LoVo (cell line): Measurements from ENCODE around the gene HAUS3.

Source experiments
- DNase-seq: peaks from one replicate; pipeline ENCODE4 v3.0.0-alpha.2; 2016; ENCODE audit warnings: low spot score

HAUS3 gene

DNA sequence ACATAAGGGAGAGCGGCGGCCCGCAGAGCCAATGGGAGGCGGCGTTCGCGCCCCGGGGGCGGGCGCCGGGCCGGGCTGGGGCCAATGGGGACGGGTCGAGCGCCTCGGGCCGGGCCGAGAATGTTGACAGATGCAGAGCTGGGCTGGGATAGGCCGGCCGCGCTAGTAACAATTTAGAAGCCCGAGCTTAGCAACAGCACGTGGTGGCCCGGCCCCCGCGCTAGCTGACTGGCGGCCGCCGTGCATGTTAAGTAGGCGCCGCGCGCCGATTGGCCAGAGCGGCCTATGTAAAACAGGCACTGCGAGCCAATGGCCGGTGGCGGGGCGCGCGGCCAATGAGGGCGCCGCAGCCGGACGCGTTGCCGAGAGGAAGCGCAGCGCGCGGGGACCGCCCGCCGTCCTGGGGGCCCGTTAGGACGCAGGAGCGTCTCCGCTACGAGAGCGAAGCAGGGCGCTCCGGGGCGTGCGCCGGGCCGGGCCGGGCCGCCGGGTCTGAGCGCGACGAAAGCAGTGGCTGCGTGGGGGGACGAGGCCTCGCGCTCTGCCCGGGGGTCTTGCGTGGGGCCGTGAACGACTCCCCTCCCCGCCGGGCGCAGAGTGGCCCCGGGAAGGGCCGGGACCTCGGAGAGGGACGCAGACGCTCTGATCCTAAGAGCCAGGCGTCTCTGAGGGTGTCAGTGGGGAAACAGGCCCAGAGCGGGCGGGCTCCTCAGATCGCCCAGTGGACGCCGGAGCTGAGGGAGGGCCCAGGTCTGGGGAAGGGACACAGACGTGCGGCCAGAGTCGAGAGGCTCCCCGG is 20.4 kb upstream of the HAUS3 start:
- DNase-seq: peak; percentile 98

DNA sequence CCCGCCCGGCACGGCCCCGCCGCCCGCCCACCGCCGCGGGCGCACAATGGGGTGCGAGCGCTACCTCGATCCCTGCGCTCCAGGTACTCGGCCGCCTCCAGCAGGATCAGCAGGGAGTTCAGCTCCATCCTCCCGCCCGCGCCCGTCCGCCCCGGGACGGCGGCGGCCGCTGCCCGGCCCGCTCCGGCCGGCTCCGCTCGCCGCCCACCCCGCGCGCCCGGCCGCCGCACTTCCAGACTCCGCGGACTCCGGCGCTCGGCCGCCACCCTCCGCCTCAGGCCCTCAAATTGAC is 19.9 kb upstream of the HAUS3 start, which contains the start of gene MXD4:
MXD4 (minus strand) TSS at position 257 of the 292 bp plus-strand sequence; CDS start at position 128, 129 bp downstream.
- no peak for DNase-seq

DNA sequence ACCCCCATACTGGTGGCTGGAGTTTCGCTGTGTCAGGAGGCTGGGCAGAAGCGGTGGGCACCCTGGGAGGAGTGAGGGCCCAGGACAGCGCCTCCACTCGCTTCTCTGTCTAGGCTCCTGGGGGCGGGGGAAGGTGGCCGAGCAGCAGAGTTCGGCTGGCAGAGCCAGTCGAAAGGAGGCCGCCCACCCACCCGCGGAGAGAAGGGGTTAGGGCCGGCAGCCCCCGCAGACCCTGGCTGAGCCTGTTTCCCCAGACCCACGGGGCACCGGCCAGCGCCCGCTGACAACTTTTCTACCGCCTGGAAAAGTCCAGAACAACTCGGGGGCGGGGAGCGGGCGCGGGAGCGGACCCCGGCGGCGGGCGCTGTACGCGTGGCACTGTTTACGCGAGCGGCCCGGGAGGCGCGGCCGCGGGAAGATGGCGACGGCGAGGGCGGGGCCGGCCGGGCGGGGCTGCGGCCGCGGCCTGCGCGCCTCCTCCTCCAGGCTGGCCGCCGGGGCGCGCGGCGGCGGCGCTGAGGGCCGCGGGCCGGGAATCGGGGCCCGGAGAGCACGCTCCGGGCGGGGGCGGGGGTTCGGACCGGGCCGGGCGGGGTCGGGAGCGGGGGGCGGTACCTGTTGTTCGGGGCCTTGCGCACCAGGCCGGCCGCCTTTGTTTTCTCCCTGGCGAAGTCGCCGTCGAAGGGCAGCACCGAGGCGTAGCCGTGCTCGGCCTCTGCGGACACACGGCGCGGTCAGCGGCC is 19.4 kb upstream of the HAUS3 start:
- peak; percentile 60 for DNase-seq

DNA sequence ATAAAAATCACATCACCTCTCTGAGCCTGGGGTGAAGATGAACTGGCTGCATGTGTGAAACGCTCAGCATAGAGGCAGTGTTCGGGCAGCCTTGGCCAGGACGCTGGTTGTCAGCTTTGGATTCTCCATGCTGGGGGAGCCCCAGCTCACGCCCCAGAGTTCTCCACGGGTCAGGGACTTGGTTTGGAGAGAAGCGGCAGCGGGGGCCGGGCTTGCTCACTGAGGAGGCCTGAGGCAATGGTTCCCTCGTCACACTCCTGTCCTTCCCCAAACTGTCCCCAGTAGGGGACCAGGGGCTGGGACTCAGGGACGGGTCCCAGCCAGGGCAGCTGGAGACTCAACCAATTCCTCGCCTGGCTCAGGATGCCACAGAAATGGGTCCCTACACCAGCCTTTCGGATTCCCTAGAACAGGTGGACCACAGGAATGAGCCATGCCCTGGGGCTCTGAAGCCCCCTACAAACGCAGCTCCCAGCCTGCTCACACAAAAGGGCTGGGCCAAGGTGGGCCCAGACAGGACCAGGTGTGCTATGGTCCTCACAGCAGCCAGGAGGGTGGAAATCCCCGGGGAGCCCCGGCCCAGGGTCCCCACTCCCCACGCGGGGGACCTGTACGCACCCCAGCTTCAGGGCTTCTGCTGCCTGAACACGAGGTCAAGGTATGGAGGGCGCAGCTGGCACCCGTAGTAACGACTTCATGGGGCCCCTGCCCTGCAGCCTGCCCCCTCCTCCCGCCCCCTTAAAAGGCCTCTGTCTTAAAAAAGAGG is 18.6 kb upstream of the HAUS3 start:
- DNase-seq: no peak

DNA sequence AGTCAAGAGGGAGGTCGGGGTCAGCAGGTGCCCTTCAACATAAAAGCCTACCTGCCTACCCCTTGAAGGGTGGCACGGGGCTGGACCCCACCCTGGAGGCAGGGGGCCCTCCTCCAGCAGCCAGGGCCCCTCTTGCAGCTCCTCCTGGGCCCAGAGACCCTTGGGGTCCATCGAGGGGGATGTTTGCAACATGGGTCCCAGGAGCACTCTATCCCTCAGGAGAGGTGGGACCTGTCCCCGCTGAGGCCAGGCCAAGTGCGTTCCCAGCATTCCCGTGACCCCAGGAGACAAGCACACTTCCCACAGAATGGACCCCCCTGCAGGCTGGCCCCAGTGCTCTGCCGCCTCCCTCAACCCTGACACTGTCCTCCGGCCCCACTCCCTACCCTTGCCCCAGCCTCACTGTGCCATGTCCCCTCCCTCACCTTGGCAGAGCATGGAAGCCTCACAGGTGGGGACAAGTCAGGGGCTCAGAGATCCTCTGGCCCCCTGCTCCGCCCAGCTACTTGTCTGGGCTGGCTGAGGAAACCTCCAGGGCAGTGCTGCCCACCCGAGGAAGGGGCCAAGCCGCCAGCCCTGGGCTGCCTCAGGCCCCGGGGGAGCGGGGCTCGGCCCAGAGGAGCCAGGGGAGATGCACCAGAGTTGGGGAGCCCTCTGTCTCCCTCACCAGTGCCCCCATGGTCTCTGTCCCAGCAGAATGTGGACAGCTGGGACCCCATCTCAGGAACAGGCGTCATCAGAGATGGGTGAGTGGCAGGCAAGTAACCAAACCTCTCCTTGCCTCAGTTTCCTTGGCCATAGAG is 17.8 kb upstream of the HAUS3 start:
- DNase-seq: no peak

DNA sequence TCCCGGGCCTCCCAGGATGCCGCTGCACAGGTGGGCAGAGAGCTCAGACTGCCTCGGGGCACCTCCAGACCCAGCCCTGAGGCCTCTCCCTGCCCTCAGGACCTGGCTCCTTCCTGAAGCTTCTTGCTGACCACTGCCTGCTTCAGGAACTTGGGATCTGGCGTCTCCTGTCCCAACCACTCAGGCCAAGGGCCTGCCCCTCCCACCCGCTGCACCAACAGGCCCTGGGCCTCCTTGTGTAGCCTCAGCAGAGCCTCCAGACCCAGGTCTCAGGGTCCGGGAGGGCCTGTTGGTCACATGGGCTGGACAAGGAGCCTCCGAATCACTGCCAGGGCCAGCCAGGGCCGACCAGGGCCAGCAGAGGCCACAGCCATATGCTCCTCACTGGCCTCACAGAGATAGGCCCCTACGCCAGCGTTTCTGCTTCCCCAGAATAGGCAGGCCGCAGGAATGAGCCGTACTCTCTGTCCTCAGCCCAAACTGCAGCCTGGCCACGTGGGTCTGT is 17.2 kb upstream of the HAUS3 start:
- DNase-seq: no peak

DNA sequence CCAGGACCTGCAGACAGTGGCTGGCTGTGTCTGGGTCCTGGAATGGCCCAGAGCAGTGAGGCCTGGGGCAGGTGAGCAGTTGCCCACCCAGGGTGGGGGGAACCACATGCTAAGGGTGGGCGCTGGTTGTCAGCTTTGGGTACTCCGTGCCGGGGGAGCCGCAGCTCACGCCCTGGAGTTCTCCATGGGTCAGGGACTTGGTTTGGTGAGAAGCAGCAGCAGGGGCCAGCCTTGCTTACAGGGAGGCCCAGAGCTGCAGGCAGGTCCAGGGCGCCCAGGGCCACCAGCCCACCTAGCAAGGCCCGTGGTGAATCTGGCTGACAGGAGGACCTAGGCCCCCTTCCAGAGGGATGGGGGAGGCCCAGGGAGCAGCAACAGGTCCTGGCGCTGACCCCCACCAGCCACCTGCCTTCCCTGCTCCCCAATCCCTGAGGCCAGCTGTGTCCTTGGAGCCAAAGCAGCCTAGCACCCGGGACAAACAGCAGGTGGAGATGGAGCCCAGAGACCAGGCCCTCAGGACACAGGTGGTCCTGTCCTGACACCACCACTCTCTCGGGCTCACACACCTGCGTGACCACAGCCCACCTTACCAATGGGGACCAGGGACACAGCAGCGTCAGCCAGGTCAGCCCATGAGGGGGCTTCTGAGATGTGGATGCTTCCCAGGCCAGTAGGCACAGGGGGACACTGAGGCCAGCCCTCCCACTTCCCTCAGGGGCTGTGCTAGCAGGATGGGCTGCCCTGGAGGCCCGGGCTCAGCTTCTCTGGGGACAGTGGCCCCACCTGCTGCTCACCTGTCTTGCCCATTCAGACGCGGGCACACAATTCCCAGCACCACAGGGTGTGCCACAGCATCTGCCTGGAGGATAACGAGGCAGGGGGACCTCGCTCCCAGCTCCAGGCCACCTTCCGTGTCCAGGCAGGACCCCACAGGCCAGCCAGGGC is 16.4 kb upstream of the HAUS3 start:
- DNase-seq: no peak

DNA sequence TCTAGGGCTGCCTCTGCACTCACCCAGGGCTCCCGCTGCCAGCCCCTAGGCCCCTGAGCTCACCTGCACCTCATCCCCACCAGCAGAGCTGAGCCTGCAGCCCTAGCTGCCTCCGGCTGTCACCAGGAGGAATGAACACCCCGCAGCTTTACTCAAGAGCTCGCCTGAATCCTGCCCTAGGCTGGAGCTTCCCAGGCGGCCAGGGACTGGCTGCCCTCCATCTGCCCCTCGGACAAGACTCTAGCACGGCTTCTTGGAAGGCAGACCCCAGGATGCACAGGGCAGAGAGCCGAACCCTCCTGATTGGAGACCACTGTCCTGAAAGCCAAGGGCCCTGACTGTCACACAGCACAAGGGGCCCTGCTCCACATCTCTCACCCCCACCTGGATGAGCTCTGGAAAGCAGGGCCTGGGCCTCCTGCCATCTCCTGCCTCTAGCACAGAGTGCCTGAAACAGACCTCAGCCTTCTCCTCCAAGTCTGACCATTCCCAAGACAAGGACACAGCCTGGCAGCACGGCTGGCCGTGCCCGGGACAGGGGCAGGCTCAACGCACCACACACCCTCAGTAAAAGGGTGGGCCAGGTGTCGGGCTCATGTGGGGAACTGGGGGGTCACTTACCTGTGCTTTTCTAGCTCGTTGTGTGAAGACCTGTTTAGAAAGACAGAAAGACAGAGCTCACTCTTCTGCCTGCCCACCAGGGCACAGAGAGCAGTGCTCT is 15.6 kb upstream of the HAUS3 start:
- DNase-seq: no peak

DNA sequence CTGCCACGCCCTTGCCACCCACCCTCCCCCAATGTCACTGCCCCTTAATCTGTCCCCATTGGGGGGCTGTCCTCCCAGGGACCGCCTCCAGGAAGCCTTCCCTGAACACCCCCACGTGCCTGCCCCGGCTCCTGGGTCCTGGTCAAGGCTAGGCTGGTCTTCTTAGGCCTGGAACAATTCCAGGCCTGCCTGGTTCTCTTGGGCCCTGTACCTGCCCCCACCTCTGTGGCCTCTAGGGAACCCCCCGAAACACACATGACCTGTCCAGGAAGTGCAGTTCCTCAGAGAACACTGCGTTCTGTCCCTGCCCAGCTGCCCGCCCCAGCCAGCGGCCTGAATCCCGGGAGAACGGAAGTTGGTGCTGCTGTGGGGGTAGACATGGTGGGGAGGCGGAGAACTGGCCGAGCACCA is 14.9 kb upstream of the HAUS3 start:
- no peak for DNase-seq

DNA sequence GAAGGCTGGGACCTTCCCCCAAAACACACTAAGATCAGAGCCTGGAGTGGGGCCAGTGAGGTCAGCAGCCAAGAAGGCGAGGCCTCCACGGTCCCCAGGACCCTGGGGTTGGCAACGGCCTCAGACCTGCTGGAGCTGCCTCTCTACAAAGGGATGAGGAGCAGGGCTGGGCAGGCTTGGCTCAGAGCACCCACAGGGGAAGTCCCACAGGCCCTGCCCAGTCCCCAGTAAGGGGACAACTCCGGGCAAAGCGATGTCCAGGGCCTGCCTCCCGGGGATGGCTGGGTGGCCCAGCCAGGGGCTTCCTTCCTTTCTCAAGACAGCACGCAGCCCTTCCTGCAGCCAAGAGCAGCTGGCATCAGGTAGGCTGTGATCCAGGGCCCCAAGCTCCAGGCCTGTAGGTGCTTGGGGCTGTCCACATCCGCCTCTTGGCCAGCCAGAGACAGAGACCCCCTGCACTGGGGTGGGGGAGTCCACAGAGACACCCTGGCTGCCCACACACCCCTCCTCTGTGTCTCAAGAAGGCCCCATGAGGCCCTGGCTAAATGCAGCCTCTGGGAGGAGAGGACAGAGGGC is 14.3 kb upstream of the HAUS3 start:
- no peak for DNase-seq

DNA sequence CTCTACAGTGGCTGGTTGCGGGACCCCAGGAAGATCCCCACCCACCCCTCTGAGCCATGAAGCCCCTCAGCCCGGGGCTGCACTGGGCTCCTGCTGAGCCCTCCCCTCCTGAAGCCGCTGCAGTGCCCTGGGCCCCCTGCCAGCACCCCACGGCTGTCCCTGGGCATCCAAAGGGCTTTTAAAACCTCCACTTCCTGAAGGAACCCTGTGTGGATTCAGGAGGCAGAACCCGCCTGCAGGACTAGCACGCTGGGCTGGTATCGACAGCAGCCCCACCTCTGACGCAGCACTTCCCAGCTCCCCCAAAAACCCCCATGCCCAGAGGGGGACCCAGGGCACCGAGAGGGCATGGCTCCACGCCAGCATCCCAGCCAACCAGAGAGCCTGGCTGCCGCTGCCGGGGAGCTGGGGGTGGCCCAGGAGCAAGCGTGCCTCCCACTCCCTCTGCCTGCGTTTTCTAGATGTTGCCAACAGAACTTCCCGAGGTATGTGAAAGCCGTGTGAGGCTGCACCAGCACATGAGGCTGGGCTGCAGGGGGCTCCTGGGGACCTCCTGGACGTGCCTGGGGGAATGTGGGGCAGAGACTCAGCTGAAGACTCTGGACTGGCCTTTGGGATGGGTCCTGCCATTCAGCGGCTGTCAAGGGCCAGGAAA is 13.7 kb upstream of the HAUS3 start:
- DNase-seq: no peak

DNA sequence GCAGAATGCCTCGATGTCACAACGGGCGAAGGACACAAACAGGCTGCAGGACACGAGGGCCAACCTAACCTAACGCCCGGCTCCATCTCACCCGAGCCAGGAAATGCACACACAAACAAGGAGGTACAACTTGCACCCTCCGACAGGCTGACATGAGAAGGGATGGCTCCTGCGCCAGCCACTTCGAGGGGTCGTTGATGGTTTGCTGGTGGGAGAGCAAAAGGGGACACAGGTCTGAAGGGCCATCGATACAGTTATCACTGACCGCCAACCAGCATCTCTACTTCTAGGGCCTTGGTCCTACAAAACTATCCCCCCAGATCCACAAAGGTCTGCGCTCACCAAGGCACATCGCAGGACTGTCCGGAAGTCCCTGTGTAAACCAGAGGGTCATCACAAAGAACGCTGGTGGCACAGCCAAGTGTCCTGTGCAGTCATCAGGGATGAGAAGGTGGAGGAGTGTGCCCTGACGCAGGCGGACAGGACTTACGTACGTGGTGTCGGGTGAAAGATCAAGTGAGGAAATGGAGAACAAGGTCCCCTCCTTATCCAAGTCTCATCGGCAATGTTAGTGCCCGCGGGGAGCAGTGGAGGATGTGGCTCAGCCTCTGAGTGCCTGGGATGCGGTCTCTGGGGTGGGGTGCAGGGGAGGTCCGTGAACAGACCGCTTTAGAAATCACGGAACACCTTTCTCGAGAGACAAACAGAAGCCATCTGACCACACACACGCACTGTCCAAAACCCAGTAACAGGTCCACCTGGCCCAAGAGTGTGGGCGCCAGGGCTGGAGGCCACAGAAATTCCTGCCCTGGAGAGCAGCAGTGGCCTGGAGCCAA is 13.0 kb upstream of the HAUS3 start:
- no peak for DNase-seq

DNA sequence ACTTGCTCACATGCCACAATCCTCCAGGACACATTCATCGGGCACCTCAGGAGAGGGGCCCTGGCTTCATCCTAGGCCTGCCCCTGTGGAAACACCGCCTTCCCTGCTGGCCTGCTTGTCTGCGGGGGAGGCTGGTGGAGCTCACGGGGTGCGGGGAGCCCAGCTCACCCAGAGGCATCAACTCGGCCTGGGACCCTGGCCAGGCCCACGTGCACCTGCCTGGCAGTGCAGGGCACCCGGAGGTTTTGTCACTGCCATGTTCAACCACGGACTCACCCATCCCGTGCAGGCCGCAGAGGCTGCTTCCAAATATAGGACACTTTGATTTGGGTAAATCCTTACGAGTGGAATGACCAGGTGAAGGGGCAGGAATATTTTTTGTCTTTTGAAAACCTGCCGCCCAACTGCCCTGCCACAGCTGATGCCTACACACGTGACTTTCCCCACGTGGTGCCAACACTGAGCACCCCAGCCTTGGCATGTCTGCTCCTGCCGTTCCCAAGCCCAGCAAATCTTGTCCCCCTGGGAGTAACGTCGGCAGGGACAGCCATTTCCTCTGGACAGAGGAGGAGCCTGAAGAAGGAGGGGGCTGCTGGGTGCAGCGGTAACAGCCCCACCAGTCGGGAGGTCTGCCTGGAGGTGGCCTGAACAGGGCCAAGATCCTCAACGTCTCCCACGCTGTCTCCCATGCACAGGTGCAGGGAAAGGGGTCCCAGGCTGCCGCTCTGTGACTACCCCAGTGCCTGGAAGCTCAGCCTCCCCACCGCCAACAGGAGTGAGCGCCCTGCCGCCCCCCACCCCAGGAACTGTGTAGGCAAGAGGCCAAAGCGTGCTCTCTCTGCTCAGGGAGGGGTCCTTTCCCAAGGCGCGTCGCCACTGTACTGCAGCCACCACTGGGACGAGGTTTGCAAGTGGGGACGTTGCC is 11.5 kb upstream of the HAUS3 start:
- DNase-seq: no peak

DNA sequence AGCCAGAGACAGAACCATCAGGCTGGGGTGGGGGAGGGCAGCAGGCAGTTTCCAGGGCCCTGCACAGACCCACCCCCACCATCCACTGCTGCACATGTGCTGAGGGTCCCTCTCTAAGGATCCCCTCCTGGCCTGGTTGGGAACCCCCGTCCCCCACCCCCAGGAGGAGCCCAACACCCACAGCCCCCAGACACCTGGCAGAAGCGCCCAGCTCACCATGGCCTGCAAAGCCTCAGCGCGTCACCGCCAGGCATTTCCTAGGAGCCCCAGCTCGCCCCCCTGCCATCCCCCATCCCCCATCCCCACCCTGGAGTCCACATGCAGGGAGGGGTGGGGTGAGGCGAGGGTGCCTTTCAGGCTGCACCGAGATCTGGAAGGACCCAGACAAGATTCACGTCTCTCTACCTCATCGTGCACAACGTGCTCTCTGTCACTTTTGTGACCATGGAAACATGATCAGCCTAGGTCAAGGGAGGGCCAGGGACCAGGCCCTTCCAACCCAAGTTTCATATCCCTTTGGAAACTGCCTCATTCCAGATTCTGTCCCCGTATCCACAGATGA is 10.7 kb upstream of the HAUS3 start:
- DNase-seq: no peak

DNA sequence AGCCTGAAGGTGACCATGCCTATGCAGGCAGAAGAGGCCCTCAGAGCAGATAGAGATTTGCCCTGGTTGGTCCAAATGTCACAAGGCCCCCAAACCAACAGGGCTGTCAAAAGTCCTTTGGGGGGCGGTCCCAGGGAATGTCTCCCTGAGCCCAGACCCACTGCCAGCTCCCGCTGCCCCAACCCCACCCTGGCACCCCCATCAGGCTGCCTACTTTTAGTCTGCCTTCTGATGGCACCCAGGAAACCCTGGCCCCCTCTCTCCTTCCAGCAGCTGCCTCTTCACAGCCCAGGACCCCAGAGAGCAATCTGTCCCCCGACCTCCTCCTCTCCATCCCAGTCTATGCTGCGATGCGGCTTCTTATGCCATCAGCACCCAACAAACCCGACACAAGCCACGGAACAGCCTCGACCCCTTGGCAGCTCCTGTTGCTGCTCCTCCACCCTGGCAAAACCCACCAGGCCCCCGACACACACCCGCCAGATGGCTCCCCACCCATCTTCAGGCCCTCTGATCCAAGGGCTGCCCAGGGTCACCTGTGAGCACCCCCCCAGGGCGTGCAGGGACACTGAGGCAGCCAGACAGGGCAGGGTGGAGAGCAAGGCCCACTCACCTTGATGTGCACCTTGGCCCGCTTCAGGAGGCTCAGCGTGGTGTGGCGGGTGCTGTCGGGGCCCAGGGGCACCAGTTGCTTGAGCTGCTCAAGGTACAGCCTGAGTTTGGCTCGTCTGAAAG is 10.0 kb upstream of the HAUS3 start:
- DNase-seq: no peak
